NT2/D1 (cell line): ENCODE data around the gene TMEM74B.

Experiments
- DNase-seq: peaks from one replicate; pipeline ENCODE4 v3.0.0-alpha.2; 2011; ENCODE audit warnings: low read depth, low spot score
- H3K27me3 ChIP-seq: 2 replicates; pipeline ENCODE4 v1.6.0; 2011; ENCODE audit warnings: mild to moderate bottlenecking; ENCODE audit not compliant: insufficient read length, insufficient read depth
- H3K36me3 ChIP-seq: 2 replicates; pipeline ENCODE4 v1.6.1; 2011; ENCODE audit warnings: mild to moderate bottlenecking, low read length, mixed read lengths; ENCODE audit not compliant: insufficient read depth, insufficient read length
- H3K4me1 ChIP-seq: 2 replicates; pipeline ENCODE4 v1.5.1; 2011; ENCODE audit not compliant: insufficient read depth, insufficient read length
- H3K4me3 ChIP-seq: 2 replicates; pipeline ENCODE4 v1.5.1; 2011; ENCODE audit warnings: low read depth; ENCODE audit not compliant: insufficient read length
- H3K9ac ChIP-seq: 2 replicates; pipeline ENCODE4 v1.6.0; 2011; ENCODE audit warnings: low read depth; ENCODE audit not compliant: insufficient read length
- H3K9me3 ChIP-seq: 2 replicates; pipeline ENCODE4 v1.5.1; 2011; ENCODE audit warnings: mild to moderate bottlenecking, low read length; ENCODE audit not compliant: insufficient read depth
- SUZ12 ChIP-seq: IDR thresholded peaks from 2 replicates; pipeline ENCODE4 v1.6.1; 2011; ENCODE audit not compliant: insufficient read length, insufficient read depth; ENCODE audit errors: extremely low read depth
- YY1 ChIP-seq: IDR thresholded peaks from 2 replicates; pipeline ENCODE4 v1.6.1; 2011; ENCODE audit not compliant: insufficient read length, insufficient read depth
- ZNF274 ChIP-seq: IDR thresholded peaks from 2 replicates; pipeline ENCODE4 v1.6.1; 2011; ENCODE audit warnings: mild to moderate bottlenecking, low read depth, low read length

Gene TMEM74B

GRCh38 chr20:1183153-1183552 is 1.6 kb downstream of the TMEM74B start:
- Histone ChIP-seq H3K9me3 (no peaks in the 10 kb centered on the region), H3K36me3 (no peaks in the 10 kb centered on the region), H3K4me3 (no peak overlapping the region), H3K9ac (no peak overlapping the region), H3K27me3 (peaks cover 23% of the 10 kb centered on the region), H3K4me1 (peaks cover 12% of the 10 kb centered on the region)
- no peak for DNase-seq
- TF ChIP-seq YY1 (no peak), ZNF274 (no peak), SUZ12 (no peak)

GRCh38 chr20:1182106-1182505 is 2.7 kb downstream of the TMEM74B start:
- no peak overlapping the region for H3K9ac ChIP-seq
- no peaks in the 10 kb centered on the region for H3K36me3 ChIP-seq
- peaks cover 15% of the 10 kb centered on the region for H3K4me1 ChIP-seq
- TF ChIP-seq SUZ12 (no peak), YY1 (no peak), ZNF274 (no peak)
- no peak overlapping the region for H3K4me3 ChIP-seq
- DNase-seq: no peak
- peaks cover 23% of the 10 kb centered on the region for H3K27me3 ChIP-seq
- H3K9me3 ChIP-seq: no peaks in the 10 kb centered on the region

DNA sequence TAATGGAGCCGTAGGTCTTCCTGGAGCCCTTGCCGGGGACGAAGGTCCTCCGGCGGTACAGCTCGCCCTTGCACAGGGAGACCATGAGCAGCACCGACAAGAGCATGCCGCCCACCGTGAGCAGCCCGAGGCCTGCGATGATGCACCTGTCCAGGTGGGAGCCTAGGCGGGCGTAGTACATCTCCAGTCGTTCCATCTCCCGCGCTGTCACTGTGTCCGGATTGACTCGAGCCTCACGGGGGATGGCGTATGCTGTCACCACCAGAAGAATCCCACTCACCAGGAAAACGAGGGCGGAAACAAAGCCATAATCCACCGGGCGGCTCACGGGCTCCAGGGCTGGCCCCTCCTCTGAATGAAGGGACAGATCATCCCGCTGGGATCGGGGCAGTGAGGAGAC is 3.8 kb downstream of the TMEM74B start:
- no peak overlapping the region for H3K4me3 ChIP-seq
- no peak for DNase-seq
- H3K4me1 ChIP-seq: peaks cover 11% of the 10 kb centered on the region
- H3K27me3 ChIP-seq: peaks cover 23% of the 10 kb centered on the region
- no peaks in the 10 kb centered on the region for H3K36me3 ChIP-seq
- TF ChIP-seq YY1 (no peak), SUZ12 (no peak), ZNF274 (no peak)
- H3K9me3 ChIP-seq: no peaks in the 10 kb centered on the region
- no peak overlapping the region for H3K9ac ChIP-seq

GRCh38 chr20:1178623-1179022 is 6.2 kb downstream of the TMEM74B start:
- Histone ChIP-seq H3K9ac (no peak overlapping the region), H3K4me3 (no peak overlapping the region), H3K36me3 (no peaks in the 10 kb centered on the region), H3K27me3 (peaks cover 9% of the 10 kb centered on the region), H3K9me3 (no peaks in the 10 kb centered on the region), H3K4me1 (peaks cover 10% of the 10 kb centered on the region)
- no peak for DNase-seq
- TF ChIP-seq ZNF274 (no peak), YY1 (no peak), SUZ12 (no peak)

- Histone ChIP-seq H3K9me3 (no peaks in the 10 kb centered on the region), H3K27me3 (peaks cover 4% of the 10 kb centered on the region)
- no peak for TF ChIP-seq YY1
- TF ChIP-seq ZNF274: no peak
- no peak for TF ChIP-seq SUZ12
These were observed 6.7 kb downstream of the TMEM74B start for GRCh38 chr20:1178103-1178502.

GRCh38 chr20:1177680-1178079 is 7.1 kb downstream of the TMEM74B start:
- peak; percentile 38 for DNase-seq
- H3K4me1 ChIP-seq: peaks cover 7% of the 10 kb centered on the region
- H3K27me3 ChIP-seq: no peaks in the 10 kb centered on the region
- no peak overlapping the region for H3K9ac ChIP-seq
- TF ChIP-seq SUZ12 (no peak), YY1 (no peak), ZNF274 (no peak)
- no peak overlapping the region for H3K4me3 ChIP-seq
- H3K9me3 ChIP-seq: no peaks in the 10 kb centered on the region
- H3K36me3 ChIP-seq: no peaks in the 10 kb centered on the region

More at GRCh38 chr20:1178103-1178502, 6.7 kb downstream of the TMEM74B start:
- Histone ChIP-seq H3K36me3 (no peaks in the 10 kb centered on the region), H3K9ac (no peak overlapping the region), H3K4me3 (no peak overlapping the region), H3K4me1 (peaks cover 9% of the 10 kb centered on the region)
- no peak for DNase-seq

- peaks cover 12% of the 10 kb centered on the region for H3K36me3 ChIP-seq
- H3K4me1 ChIP-seq: peaks cover 3% of the 10 kb centered on the region
- no peak overlapping the region for H3K4me3 ChIP-seq
- H3K9me3 ChIP-seq: no peaks in the 10 kb centered on the region
- H3K27me3 ChIP-seq: no peaks in the 10 kb centered on the region
- no peak overlapping the region for H3K9ac ChIP-seq
- DNase-seq: no peak
- TF ChIP-seq YY1 (no peak), ZNF274 (no peak), SUZ12 (no peak)
These were observed 10.0 kb downstream of the TMEM74B start for GRCh38 chr20:1174787-1175186.

DNA sequence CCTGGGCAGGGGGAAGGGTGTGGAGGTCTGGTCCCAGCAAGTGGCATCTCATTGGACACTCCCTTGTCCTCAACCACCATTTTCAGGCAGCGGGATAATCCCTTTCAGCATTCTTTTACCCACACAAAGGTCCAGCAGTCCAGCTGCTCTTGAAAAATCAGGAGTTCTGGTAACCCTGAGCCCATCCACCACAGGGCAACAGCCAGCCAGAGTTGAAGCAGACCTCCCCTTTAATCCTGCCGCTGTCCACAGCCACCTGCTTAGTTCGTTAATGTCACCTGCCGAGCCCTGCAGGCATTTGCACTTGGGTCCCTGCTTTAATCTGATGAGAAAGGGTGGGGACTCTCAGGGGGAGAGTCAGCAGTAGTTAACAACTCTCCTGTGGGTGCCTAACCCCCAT is 11.1 kb downstream of the TMEM74B start:
- Histone ChIP-seq H3K27me3 (no peaks in the 10 kb centered on the region), H3K9me3 (no peaks in the 10 kb centered on the region), H3K4me3 (no peak overlapping the region), H3K9ac (no peak overlapping the region), H3K36me3 (peaks cover 23% of the 10 kb centered on the region), H3K4me1 (peaks cover 3% of the 10 kb centered on the region)
- DNase-seq: no peak
- TF ChIP-seq SUZ12 (no peak), ZNF274 (no peak), YY1 (no peak)
